GM10847 (cell line): Measurements from ENCODE around the gene ALG2.

ENCODE experiments used
- POLR2A ChIP-seq: IDR thresholded peaks from 2 replicates; pipeline ENCODE4 v1.6.1; 2011; ENCODE audit not compliant: insufficient read length; ENCODE audit errors: extremely low read depth

The ALG2 gene, protein sequence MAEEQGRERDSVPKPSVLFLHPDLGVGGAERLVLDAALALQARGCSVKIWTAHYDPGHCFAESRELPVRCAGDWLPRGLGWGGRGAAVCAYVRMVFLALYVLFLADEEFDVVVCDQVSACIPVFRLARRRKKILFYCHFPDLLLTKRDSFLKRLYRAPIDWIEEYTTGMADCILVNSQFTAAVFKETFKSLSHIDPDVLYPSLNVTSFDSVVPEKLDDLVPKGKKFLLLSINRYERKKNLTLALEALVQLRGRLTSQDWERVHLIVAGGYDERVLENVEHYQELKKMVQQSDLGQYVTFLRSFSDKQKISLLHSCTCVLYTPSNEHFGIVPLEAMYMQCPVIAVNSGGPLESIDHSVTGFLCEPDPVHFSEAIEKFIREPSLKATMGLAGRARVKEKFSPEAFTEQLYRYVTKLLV

DNA sequence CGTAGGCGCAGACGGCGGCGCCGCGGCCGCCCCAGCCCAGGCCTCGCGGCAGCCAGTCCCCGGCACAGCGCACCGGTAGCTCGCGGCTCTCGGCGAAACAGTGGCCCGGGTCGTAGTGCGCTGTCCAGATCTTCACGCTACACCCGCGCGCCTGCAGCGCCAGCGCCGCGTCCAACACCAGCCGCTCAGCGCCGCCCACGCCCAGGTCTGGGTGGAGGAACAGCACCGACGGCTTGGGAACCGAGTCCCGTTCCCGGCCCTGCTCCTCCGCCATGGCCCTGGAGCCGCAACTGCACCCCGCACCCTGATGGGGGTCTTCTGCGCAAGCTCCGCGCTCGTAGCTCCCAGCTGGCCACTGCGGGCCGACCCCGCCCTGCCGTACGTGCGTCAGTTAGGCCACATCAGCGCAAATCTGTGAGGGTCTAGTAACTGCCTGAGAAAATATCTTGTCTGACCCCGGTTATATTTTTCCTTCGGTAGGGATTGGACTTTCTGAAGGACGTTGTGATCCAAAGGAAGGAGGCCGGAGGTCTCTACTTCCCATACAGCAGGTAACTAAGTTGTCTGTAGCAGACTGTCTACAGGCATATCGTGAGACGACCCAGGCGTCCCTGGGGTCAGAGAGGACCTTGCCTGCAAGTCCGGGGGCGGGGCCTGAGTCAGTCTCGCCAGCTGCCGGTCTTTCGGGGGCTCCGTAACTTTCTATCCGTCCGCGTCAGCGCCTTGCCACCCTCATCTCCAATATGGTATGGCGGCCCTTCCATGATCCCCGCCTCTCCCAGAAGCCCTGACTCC lies at the start of gene ALG2, which contains the start of gene SEC61B:
ALG2 (minus strand) TSS at position 322 of the 795 bp plus-strand sequence; CDS start at position 274, 48 bp downstream.
SEC61B (plus strand) TSS at position 662 of the 795 bp plus-strand sequence; CDS start at position 744, 82 bp downstream.
- TF ChIP-seq POLR2A: peak; percentile 92

DNA sequence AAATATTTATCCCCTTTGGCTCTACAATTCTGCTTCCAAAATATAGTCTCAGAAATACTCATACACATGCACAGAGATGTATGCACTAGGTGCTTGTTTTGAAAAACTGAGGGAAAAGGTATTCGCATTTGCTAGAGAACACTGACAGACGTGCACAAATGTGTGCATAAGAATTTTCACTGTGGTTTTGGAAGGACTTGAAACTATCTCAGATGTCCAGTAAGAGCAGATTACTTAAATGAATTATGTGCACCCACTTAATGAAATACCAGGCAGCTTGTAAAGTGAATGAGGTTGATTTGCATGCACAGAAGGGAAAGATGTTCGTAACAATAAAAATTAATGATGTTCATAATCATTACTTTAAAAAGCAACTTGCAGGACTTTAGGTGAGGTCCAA lies 48.7 kb upstream of the ALG2 start:
- TF ChIP-seq POLR2A: no peak

DNA sequence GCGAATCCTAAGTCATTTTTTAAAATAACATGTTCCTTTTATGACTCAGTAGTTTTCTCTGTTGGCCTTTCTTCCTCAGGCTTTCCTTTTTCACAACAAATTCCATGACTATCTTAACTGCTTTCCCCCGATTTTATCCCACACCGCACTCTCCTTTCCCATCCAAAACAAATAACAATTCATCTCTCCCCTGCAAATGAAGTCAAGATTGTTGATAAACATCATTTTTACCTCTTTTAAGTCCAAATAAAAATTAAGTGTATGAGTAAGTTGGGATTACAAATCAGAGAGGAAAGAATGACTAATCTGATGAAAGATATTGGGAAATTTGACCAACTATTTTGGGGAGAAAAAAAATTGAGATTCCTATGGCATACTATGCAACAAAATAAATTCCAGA lies 47.7 kb upstream of the ALG2 start:
- no peak for TF ChIP-seq POLR2A

DNA sequence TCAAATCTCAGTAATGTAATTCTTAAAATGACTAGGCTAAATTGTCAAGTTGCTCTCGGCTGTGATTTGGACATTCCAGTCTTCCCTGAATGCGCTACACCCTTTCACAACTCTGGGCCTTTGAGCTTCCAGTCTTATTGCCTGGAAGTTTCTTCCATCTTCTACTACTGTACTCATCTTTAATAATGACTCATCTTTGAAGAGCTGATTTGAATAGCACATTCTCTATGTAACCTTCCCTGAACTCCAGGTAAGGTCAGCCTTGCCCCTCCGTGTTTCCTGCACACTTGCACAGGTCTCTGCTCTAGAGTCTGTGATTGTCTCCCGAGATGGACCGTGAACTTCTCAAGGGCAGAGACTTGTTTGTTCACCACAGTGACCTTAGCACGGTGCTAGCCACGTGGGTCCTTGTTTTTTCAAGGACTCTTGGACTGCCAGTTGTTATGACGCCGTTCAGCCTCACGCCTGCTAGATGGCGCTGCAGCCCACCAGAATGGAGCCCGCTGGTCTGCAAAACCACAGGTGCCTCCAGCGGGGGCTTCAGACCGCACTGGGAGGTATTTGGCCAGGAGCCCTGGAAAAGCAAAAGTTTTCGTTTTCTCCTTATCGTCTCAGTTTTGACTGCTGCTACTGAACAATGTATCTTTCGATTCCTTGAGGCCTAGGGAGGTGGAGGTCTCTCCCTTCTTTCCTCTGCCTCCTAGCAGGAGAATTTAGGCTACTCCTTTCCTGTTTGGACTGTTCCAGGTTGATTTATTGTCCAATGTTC lies 44.7 kb upstream of the ALG2 start:
- no peak for TF ChIP-seq POLR2A

DNA sequence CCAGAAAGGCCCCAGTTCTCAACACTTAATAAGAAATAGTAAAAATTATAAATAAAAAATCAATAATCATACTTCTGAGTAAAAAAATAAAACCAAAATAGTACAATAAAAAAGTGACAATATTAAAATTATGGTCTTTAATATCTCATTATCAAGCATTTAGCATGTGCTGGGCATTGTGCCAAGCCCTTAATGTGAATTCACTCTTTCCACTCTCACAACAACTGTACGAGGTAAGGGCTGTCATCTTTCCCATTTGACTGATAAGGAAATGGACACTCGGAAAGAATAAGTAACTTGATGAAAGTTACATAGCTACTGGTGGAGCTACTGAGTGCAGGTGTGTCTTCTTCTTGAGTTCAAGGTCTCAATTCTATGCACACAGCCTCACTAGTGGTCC lies 43.9 kb upstream of the ALG2 start:
- no peak for TF ChIP-seq POLR2A

DNA sequence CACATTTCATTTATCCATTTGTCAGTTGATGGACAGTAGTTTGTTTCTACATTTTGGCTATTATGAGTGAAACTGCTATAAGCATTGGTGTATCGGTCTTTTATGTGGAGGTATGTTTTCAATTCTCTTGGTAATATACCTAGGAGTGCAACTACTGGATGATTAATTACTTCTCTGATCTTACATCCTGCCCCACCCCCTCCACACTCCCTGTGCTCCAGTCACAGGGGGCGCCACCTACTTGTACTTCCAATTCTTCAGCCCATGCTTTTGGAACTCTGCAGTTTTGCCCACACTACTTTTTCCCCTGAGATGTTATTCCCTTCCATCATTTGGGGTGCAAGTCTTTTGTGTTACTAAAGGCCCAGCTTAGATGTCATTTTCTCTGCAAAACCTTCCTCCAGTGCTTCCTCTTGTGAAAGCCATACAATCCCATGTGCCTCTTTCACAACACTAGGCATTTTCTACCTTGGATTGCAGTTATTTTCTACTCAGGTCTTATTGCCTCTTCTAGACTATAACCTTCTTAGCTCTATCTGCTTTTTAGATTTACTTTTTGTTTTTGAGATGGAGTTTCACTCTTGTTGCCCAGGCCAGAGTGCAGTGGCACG lies 42.4 kb upstream of the ALG2 start:
- TF ChIP-seq POLR2A: no peak

DNA sequence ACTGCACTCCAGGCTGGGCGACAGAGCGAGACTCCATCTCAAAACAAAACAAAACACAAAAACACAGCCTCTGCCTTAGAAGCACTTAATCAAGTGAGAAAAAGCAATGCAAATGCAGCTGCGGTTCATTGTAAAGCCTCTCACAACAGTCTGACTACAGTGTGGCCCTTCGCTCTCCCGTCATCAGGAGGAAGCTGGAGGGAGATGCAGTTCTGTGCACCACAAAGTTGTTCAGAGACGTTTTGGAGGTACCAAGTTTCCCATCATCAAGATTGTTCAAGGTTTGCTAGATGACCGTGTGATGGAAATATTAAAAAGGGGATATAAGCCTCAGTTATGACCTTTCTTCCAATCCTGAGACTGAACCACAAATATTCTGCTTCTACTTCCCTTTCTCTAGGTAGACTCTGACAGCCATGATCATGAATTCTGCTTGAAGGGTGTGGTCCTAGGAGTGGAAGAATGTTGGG lies 41.2 kb upstream of the ALG2 start:
- no peak for TF ChIP-seq POLR2A

DNA sequence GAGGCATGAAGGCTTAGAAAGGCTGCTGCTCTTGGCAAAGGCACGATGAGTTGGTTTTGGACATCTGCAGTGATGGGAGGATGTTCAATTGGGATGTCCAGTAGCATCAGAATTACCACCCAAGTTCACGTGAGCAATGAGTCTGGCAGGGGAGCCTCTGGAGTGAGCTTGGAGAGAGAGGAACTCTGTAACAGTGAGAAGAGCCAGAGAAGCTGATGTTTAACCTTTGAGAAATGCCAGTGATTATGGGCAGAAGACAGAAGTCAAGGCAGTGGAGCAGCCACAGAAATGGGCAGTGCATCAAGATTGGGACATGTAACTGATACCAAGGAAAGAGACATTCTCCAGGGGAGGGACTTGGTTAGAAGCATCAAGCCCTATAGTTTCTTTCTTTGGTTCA lies 40.2 kb upstream of the ALG2 start:
- TF ChIP-seq POLR2A: no peak

DNA sequence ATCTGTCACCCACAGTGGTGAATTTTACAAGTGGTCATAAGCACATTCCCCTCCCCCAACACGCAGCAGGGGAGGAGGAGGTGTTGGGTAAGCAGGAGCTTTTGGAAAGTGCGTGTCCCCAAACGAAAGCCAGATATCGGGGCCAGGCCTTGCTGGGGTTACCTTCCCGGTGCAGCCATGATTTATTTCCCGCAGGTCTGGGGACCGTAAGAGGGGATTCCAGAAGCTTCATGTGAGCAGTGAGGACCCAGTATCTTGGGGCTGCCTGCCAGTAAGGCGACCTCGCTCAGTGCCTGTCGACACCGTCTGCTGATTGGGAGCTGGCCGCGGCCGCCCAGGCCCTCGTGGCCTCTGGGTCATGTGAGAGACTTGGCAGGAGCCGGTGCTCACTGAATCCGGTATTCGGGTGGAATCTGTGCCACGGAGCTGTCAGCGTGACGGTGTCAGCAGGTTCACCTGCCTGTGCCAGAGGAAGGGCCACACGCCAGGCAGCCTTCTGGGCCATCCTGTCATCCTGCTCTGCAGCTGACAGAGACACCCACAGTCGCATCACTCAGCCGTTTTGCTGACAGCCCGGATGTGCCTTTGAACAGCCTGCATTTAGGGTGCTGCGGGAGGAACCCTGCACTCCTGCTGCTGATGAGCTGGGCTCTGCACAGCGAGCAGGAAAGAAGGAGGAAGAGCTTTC lies 37.6 kb upstream of the ALG2 start:
- TF ChIP-seq POLR2A: peak; percentile 12

DNA sequence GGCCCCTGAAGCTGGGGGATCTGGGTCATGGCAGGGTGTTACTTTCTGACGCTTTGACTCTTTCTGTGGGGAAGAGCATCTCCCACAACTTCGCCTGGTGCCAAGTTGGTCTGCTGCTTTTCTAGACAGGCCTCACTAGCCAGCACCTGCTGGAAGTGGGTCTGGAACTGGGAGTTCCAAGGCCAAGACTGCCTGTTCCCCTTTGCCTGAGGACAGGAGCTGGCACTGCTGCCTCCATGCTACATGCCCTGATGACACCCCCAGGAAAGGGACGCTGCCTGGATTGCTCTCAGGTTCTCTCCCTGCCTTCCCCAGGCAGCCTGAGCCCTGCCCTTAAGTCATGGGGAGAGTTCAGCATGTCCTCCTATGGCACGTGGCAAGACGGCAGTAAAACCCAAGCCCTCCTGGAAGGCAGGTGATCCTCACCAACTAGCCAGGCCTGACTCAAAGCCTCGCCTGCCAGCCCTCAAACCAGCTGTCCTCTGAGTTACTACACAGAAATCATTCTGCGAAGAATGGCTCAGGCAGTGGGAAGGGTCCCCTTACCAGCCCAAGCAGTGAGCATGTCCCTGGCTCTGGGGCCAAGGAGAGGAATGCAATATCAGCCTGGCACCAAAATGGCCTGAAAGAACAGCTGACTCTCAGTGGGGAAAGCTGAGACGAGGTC lies 36.1 kb upstream of the ALG2 start:
- TF ChIP-seq POLR2A: no peak

DNA sequence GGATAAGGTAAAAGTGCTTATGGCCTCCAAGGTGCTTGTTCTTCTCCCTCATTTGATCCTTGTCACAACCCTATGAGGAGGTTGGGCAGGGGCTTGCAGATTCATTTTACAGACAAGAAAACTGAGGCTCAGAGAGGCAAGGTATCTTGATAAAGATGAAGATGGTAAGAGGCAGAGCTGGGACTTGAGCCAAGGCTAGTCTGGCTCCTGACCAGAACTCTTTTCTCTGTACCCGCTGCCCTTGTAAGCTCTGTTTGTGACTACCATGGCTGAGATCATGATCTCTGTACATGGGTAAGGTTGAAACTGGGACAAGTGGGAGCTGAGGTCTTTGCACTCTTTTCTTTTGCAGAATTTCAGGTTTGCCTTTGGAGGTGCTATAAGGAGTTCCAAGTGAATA lies 33.9 kb upstream of the ALG2 start:
- no peak for TF ChIP-seq POLR2A

DNA sequence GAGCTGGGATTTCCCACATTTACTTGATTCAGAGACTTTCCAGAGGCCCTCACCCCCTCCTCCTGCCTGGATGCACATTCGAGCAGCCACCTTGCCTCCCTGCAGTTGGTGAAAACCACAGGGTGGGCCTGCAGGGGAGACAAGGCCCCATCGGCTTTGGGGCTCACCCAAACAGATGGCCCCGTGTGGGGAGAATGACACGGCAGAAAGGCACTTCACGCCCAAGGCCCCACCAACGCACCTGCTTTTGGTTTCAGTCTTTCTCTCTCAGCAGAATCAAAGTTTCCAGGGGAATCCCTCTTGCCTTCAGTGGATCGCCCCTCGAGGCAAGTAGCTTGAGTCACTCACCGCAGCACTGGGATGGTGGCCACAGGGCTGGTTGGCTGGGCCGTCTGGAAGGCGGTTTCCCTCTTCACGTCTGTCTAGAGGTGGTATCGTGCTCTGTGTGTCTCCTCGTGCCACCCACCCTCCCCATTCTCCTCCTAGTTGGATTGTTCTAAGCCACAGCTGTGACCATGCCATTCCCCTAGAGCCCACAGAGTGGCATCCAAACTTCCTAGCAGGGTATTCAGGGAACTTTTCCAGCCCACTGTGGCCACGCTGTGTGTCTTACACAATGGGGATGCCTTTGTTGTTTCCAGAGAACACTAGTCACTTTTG lies 32.2 kb upstream of the ALG2 start:
- no peak for TF ChIP-seq POLR2A

DNA sequence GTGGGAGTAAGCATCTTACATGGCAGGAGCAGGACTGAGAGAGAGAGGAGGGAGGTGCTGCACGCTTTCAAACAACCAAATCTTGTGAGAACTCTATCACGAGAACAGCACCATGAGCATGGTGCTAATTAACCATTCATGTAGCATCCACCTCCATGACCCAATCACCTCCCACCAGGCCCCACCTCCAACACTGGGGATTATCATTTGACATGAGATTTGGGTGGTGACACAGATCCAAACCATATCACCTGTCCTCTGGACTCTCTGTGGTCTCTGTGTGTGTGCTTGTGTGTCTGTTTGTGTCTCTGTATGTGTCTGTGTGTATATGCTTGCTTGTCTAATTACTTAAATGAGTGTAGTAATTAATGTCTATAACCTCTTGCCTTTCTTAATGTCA lies 31.4 kb upstream of the ALG2 start:
- TF ChIP-seq POLR2A: no peak
